Measurements from ENCODE around the gene LDLRAD4.

The LDLRAD4 gene

GRCh38 chr18:13306583-13306982 lies 88.0 kb downstream of the LDLRAD4 start:
- DNase-seq (ENCODE audit: low spot score), result no peak

- DNase-seq (ENCODE audit: low spot score), result no peak
Measured at GRCh38 chr18:13308369-13308768, 89.8 kb downstream of the LDLRAD4 start.

- DNase-seq (ENCODE audit: low spot score), result no peak
Measured at GRCh38 chr18:13309031-13309747, 90.6 kb downstream of the LDLRAD4 start.

- DNase-seq (ENCODE audit: low spot score), result no peak
Measured at GRCh38 chr18:13309748-13310670, 91.4 kb downstream of the LDLRAD4 start.

GRCh38 chr18:13311193-13311592 lies 92.6 kb downstream of the LDLRAD4 start:
- no peak for DNase-seq (ENCODE audit: low spot score)

- DNase-seq (ENCODE audit: low spot score), result no peak
Measured at GRCh38 chr18:13312515-13312914, 94.0 kb downstream of the LDLRAD4 start.

- DNase-seq (ENCODE audit: low spot score), result no peak
Measured at GRCh38 chr18:13313006-13313686, 94.6 kb downstream of the LDLRAD4 start.

- no peak for DNase-seq (ENCODE audit: low spot score)
Measured at GRCh38 chr18:13315000-13315399, 96.4 kb downstream of the LDLRAD4 start.

GRCh38 chr18:13316063-13316462 lies 97.5 kb downstream of the LDLRAD4 start:
- no peak for DNase-seq (ENCODE audit: low spot score)

GRCh38 chr18:13317801-13318200 lies 99.2 kb downstream of the LDLRAD4 start:
- DNase-seq (ENCODE audit: low spot score), result no peak

- no peak for DNase-seq (ENCODE audit: low spot score)
Measured at GRCh38 chr18:13318731-13319501, 100.4 kb downstream of the LDLRAD4 start.

- DNase-seq (ENCODE audit: low spot score), result no peak
Measured at GRCh38 chr18:13319629-13320028, 101.1 kb downstream of the LDLRAD4 start.

GRCh38 chr18:13320096-13320495 lies 101.5 kb downstream of the LDLRAD4 start:
- DNase-seq (ENCODE audit: low spot score), result no peak

- DNase-seq (ENCODE audit: low spot score), result no peak
Measured at GRCh38 chr18:13320891-13321425, 102.4 kb downstream of the LDLRAD4 start.

GRCh38 chr18:13321923-13322322 lies 103.4 kb downstream of the LDLRAD4 start:
- no peak for DNase-seq (ENCODE audit: low spot score)

GRCh38 chr18:13323186-13323585 lies 104.6 kb downstream of the LDLRAD4 start:
- DNase-seq (ENCODE audit: low spot score), result no peak

GRCh38 chr18:13324880-13325279 lies 106.3 kb downstream of the LDLRAD4 start:
- no peak for DNase-seq (ENCODE audit: low spot score)

- DNase-seq (ENCODE audit: low spot score), result no peak
Measured at GRCh38 chr18:13328213-13328612, 109.7 kb downstream of the LDLRAD4 start.

GRCh38 chr18:13330996-13331395 lies 112.4 kb downstream of the LDLRAD4 start:
- no peak for DNase-seq (ENCODE audit: low spot score)

- DNase-seq (ENCODE audit: low spot score), result no peak
Measured at GRCh38 chr18:13331846-13332245, 113.3 kb downstream of the LDLRAD4 start.

- no peak for DNase-seq (ENCODE audit: low spot score)
Measured at GRCh38 chr18:13332874-13333273, 114.3 kb downstream of the LDLRAD4 start.

GRCh38 chr18:13335903-13336302 lies 117.3 kb downstream of the LDLRAD4 start:
- no peak for DNase-seq (ENCODE audit: low spot score)
